ENCODE data around the gene RNF115.

GRCh38 chr1:145696630-145696960 lies 127.3 kb downstream of the RNF115 start:
- TF ChIP-seq CTCF (IDR thresholded peaks at IDR 0.05; ENCODE audit: insufficient read depth, low read length) (no peak), REST (IDR thresholded peaks at IDR 0.05; ENCODE audit: insufficient replicate concordance, low read depth) (no peak), GABPA (IDR thresholded peaks at IDR 0.05; ENCODE audit: low read depth) (no peak), POLR2AphosphoS5 (IDR thresholded peaks at IDR 0.05; ENCODE audit: low read depth) (no peak)

Data from HL-60 (cell line).